ENCODE data around the gene CREB5.

CREB5 gene

DNA sequence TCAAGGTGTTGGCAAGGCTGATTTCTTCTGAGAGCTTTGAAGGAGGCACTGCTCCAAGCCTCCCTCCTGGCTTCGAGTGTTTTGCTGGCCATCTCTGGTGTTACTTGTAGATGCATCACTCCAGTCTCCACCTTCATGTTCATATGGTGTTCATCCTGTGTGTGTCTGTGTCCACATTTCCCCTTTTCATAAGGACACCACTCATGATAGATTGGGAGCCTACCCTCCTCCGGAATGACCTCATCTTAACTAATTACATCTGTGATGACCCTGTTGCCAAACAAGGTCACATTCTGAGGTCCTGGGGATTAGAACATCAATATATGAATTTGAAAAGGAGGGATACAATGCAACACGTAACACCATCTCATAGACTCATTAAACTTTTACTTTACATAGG, 119.0 kb downstream of the CREB5 start:
- DNase-seq (ENCODE audit: extremely low read depth, low read depth), result no peak
- no peak overlapping the region for H3K4me3 ChIP-seq (replicated peaks; ENCODE audit: low read depth, low read length)
- TF ChIP-seq, protein P1, sequence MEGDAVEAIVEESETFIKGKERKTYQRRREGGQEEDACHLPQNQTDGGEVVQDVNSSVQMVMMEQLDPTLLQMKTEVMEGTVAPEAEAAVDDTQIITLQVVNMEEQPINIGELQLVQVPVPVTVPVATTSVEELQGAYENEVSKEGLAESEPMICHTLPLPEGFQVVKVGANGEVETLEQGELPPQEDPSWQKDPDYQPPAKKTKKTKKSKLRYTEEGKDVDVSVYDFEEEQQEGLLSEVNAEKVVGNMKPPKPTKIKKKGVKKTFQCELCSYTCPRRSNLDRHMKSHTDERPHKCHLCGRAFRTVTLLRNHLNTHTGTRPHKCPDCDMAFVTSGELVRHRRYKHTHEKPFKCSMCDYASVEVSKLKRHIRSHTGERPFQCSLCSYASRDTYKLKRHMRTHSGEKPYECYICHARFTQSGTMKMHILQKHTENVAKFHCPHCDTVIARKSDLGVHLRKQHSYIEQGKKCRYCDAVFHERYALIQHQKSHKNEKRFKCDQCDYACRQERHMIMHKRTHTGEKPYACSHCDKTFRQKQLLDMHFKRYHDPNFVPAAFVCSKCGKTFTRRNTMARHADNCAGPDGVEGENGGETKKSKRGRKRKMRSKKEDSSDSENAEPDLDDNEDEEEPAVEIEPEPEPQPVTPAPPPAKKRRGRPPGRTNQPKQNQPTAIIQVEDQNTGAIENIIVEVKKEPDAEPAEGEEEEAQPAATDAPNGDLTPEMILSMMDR (IDR thresholded peaks at IDR 0.05; ENCODE audit: low read depth, low read length, missing control alignments), result no peak

DNA sequence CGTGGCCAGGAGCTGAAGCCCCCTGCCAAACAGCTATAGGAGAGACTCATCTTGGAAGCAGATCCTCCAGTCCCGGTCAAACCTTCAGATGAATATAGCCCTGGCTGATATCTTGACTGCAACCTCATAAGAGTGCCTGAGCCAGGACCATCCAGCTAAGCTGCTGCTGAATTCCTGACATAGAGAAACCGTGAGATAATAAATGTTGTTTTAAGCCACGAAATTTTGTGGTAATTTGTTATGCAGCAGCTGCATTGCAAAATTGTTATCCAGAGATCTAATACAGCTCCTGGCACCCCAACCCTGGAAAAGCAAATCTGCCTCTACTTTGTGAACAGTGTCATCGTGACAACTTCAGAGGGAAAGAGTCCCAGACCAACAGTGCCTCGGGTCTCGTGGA, 119.9 kb downstream of the CREB5 start:
- TF ChIP-seq, protein P1 (IDR thresholded peaks at IDR 0.05; ENCODE audit: low read depth, low read length, missing control alignments), result no peak
- no peak for DNase-seq (ENCODE audit: extremely low read depth, low read depth)
- H3K4me3 ChIP-seq (replicated peaks; ENCODE audit: low read depth, low read length), result no peak overlapping the region

- no peak overlapping the region for H3K4me3 ChIP-seq (replicated peaks; ENCODE audit: low read depth, low read length)
- TF ChIP-seq, protein P1 (IDR thresholded peaks at IDR 0.05; ENCODE audit: low read depth, low read length, missing control alignments), result no peak
- no peak for DNase-seq (ENCODE audit: extremely low read depth, low read depth)
Observed at GRCh38 chr7:28533267-28533666, 120.9 kb downstream of the CREB5 start.

GRCh38 chr7:28533731-28534531, 121.6 kb downstream of the CREB5 start:
- no peak for DNase-seq (ENCODE audit: extremely low read depth, low read depth)
- H3K4me3 ChIP-seq (replicated peaks; ENCODE audit: low read depth, low read length), result no peak overlapping the region

GRCh38 chr7:28536259-28536658, 123.9 kb downstream of the CREB5 start:
- TF ChIP-seq, protein P1 (IDR thresholded peaks at IDR 0.05; ENCODE audit: low read depth, low read length, missing control alignments), result peak; percentile 35
- DNase-seq (ENCODE audit: extremely low read depth, low read depth), result no peak
- H3K4me3 ChIP-seq (replicated peaks; ENCODE audit: low read depth, low read length), result no peak overlapping the region

More at GRCh38 chr7:28533731-28534531, 121.6 kb downstream of the CREB5 start:
- TF ChIP-seq, protein P1 (IDR thresholded peaks at IDR 0.05; ENCODE audit: low read depth, low read length, missing control alignments), result no peak

- no peak overlapping the region for H3K4me3 ChIP-seq (replicated peaks; ENCODE audit: low read depth, low read length)
- no peak for DNase-seq (ENCODE audit: extremely low read depth, low read depth)
- TF ChIP-seq, protein P1 (IDR thresholded peaks at IDR 0.05; ENCODE audit: low read depth, low read length, missing control alignments), result no peak
Observed at GRCh38 chr7:28539289-28539981, 127.1 kb downstream of the CREB5 start.

Measured in HFF-Myc (cell line).